Fibroblast of skin of back (primary cell): ENCODE data around the gene CNTROB. TPM values are rescaled to one million over a fixed set of nuclear protein-coding genes. Genes with fewer than 3 reads are reported as not detected.

Experiments
- DNase-seq: peaks from one replicate; pipeline ENCODE4 v3.0.0-alpha.2; 2013
- polyA plus RNA-seq, 2 experiments: library from polyadenylated mRNA; unstranded; fragments of 120-200 nt; gene quantifications; one replicate each; pipeline ENCODE4 v1.2.1, GENCODE V29; 2013; ENCODE audit not compliant: insufficient read length in 2 of 2

The CNTROB gene
- 65.6 TPM for polyA plus RNA-seq (2013, experiment 1 of 2; ENCODE audit: insufficient read length)
- polyA plus RNA-seq (2013, experiment 2 of 2; ENCODE audit: insufficient read length), result 30.2 TPM

- peak; percentile 99 for DNase-seq
Measured at GRCh38 chr17:7931709-7932482, at the start of gene CNTROB, which contains the start of gene TRAPPC1. Gene CNTROB, plus strand, starts transcription at chr17:7932206. Its CDS starts 874 bp downstream, at chr17:7933080. Gene TRAPPC1, minus strand, starts transcription at chr17:7931946. Its CDS starts 117 bp downstream, at chr17:7931829.

- no peak for DNase-seq
Measured at GRCh38 chr17:7882629-7883028, 49.4 kb upstream of the CNTROB start.

- DNase-seq, result peak; percentile 53
Measured at GRCh38 chr17:7883781-7884386, 48.1 kb upstream of the CNTROB start.

GRCh38 chr17:7884581-7885366 is 47.2 kb upstream of the CNTROB start:
- peak; percentile 27 for DNase-seq

GRCh38 chr17:7885367-7886226 is 46.4 kb upstream of the CNTROB start:
- peak; percentile 63 for DNase-seq

- DNase-seq, result peak; percentile 27
Measured at GRCh38 chr17:7886227-7887037, 45.6 kb upstream of the CNTROB start.

- no peak for DNase-seq
Measured at GRCh38 chr17:7887038-7887481, 44.9 kb upstream of the CNTROB start.

GRCh38 chr17:7887482-7888183 is 44.4 kb upstream of the CNTROB start:
- DNase-seq, result peak; percentile 99

GRCh38 chr17:7888184-7888920 is 43.7 kb upstream of the CNTROB start, which contains the start of gene CHD3:
Gene CHD3, plus strand, starts transcription at chr17:7888789. Its CDS starts 212 bp downstream, at chr17:7889001.
- DNase-seq, result peak; percentile 10

GRCh38 chr17:7889166-7889955 is 42.6 kb upstream of the CNTROB start:
- peak; percentile 93 for DNase-seq

GRCh38 chr17:7893187-7893880 is 38.7 kb upstream of the CNTROB start:
- DNase-seq, result no peak

GRCh38 chr17:7894226-7894625 is 37.8 kb upstream of the CNTROB start:
- no peak for DNase-seq

GRCh38 chr17:7894866-7895265 is 37.1 kb upstream of the CNTROB start:
- DNase-seq, result no peak

- no peak for DNase-seq
Measured at GRCh38 chr17:7897090-7897489, 34.9 kb upstream of the CNTROB start.

GRCh38 chr17:7897773-7898172 is 34.2 kb upstream of the CNTROB start:
- peak; percentile 50 for DNase-seq

- DNase-seq, result no peak
Measured at GRCh38 chr17:7903154-7904103, 28.6 kb upstream of the CNTROB start.

- DNase-seq, result no peak
Measured at GRCh38 chr17:7909089-7909488, 22.9 kb upstream of the CNTROB start.
